Stimulated activated CD4-positive, alpha-beta T cell treated with anti-CD3 and anti-CD28 coated beads, Interleukin-4, amount 100 ng/mL, for 48 hours (primary cell): ENCODE data around the gene FGA.

Experiments
- DNase-seq, 2 donors: peaks; one replicate each; pipeline ENCODE4 v3.0.0-alpha.2; 2020; ENCODE audit warnings: low read depth in 2 of 2

The FGA gene

GRCh38 chr4:154583230-154583629 is 7.3 kb downstream of the FGA start:
- no peak for DNase-seq

- DNase-seq: no peak
Measured at GRCh38 chr4:154582723-154583122, 7.8 kb downstream of the FGA start.

GRCh38 chr4:154579927-154580326 is 10.6 kb downstream of the FGA start:
- DNase-seq: no peak

- no peak for DNase-seq
Measured at GRCh38 chr4:154578919-154579318, 11.6 kb downstream of the FGA start.

GRCh38 chr4:154577324-154577723 is 13.2 kb downstream of the FGA start:
- no peak for DNase-seq

- DNase-seq: no peak
Measured at GRCh38 chr4:154574311-154574710, 16.2 kb downstream of the FGA start.

- no peak for DNase-seq
Measured at GRCh38 chr4:154573190-154573870, 17.2 kb downstream of the FGA start.

- DNase-seq: no peak
Measured at GRCh38 chr4:154569584-154569983, 21.0 kb downstream of the FGA start.

GRCh38 chr4:154569028-154569427 is 21.5 kb downstream of the FGA start:
- DNase-seq: no peak

- DNase-seq: no peak
Measured at GRCh38 chr4:154566639-154567204, 23.8 kb downstream of the FGA start.

GRCh38 chr4:154565704-154566103 is 24.8 kb downstream of the FGA start:
- DNase-seq: no peak

- DNase-seq: no peak
Measured at GRCh38 chr4:154564311-154564710, 26.2 kb downstream of the FGA start.

GRCh38 chr4:154562697-154563254 is 27.8 kb downstream of the FGA start, which contains the start of gene FGB:
Gene FGB (plus strand): TSS chr4:154563011. CDS start chr4:154563019, 8 bp downstream.
- DNase-seq: no peak

GRCh38 chr4:154560824-154561231 is 29.7 kb downstream of the FGA start:
- DNase-seq: no peak

GRCh38 chr4:154560419-154560801 is 30.1 kb downstream of the FGA start:
- no peak for DNase-seq

- no peak for DNase-seq
Measured at GRCh38 chr4:154559494-154560418, 30.8 kb downstream of the FGA start.

- no peak for DNase-seq
Measured at GRCh38 chr4:154559141-154559493, 31.4 kb downstream of the FGA start.

GRCh38 chr4:154551872-154552686 is 38.5 kb downstream of the FGA start:
- DNase-seq: peak; percentile 49 to 56

- DNase-seq: peak; percentile 93
Measured at GRCh38 chr4:154549894-154550790, 40.4 kb downstream of the FGA start, which contains the start of gene PLRG1. Gene PLRG1 (minus strand): TSS chr4:154550400. CDS start chr4:154550308, 92 bp downstream.

- no peak for DNase-seq
Measured at GRCh38 chr4:154545689-154546088, 44.9 kb downstream of the FGA start.
